HG03565 (cell line): ENCODE measurements around the gene SCRN3.
"Not testable (repeated sequence)": the region's sequence is repeated elsewhere in the genome, so short reads cannot be mapped to it uniquely, and the experiment has no call there.

Experiments
- ATAC-seq: cut with Tn5 transposase; IDR thresholded peaks from one replicate; pipeline ENCODE4 v1.9.1; 2021; ENCODE audit warnings: mild to moderate bottlenecking, moderate library complexity; ENCODE audit not compliant: unreplicated experiment

SCRN3 gene

DNA sequence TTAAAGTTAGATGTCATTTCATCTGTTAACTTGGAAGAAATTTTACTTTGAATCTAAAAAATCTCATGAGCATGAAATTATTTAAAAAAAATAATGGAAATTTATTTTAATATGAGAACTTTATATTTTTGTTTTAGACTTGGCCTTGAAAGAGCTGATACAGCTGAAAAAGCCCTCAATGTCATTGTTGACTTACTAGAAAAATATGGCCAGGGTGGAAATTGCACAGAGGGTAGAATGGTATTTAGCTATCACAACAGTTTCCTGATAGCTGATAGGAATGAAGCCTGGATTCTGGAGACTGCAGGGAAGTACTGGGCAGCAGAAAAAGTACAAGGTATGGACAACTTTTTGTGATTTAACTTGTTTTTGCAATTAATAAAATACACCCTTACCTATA is 5.3 kb downstream of the SCRN3 start:
- no peak for ATAC-seq

DNA sequence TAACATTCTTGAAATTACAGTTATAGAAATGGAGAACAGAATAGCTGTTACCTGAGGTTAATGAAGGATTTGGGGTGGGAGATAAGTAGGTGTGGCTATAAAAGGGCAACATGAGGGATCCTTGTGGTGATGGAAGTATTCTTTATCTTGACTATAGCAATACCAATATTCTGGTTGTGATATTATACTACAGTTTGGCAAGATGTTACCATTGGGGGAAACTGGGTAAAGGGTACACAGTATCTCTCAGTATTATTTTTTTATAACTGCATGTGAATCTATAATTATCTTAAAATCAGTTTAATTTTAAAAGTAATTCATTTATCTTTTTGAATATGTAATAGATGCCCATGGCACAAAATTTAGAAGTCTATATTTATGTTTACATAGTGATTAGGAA is 8.1 kb downstream of the SCRN3 start:
- no peak for ATAC-seq

DNA sequence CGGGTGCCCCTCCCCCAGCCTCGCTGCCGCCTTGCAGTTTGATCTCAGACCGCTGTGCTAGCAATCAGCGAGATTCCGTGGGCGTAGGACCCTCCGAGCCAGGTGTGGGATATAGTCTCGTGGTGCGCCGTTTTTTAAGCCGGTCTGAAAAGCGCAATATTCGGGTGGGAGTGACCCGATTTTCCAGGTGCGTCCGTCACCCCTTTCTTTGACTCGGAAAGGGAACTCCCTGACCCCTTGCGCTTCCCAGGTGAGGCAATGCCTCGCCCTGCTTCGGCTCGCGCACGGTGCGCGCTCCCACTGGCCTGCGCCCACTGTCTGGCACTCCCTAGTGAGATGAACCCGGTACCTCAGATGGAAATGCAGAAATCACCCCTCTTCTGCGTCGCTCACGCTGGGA is 14.5 kb downstream of the SCRN3 start:
- not testable (repeated sequence) for ATAC-seq

DNA sequence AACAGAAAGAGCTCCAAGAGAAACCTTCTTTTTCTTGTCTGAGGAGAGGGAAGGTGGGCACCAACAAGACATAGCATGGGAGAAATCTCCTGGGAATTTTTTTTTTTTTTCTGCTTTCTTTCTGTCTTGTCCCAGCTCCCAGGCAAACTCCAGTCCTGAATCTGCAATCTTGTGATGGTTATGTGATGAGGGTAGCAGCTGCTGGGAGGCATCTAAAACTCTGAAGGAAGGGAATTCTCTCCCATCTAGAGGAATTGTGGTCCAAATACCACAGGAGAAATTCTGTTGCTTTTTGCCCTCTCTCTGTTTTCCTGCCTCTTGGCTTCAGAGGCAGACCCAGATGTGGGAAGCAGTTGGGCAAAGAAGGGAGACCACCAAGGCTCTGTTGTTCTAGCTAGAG is 16.7 kb downstream of the SCRN3 start:
- ATAC-seq, result no peak

DNA sequence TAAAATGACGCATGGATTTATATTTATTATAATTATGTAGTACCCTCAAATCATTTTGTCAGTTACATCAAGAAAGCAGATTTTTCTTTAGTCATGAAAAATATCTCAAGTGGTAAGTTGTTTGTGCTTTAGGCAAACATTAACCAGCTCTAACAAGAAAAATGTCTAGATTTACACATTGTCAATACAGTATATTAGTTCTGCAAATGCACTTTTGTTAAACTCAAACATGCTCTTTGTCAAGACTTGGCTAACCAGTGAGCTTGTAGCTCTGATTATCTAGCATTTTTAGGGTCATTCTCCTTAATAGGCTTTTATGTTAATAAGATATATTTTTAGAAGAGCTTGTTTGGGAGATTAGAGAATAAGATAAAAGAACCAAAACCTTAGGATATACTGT is 32.7 kb downstream of the SCRN3 start:
- no peak for ATAC-seq

DNA sequence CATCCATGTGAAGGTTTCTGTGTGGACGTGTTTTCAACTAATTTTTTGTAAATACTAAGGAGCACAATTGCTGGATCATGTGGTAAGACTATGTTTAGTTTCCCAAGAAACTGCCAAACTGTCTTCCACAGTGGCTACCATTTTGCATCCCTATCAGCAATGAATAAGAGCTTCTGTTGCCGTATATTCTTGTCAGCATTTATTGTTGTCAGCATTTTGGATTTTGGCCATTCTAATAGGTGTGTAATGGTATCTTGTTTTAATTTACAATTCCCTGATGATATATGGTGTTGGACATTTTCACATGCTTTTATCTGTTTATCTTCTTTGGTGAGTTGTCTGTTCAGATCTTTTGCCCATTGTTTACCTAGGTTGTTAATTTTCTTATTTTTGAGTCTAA is 34.5 kb downstream of the SCRN3 start:
- ATAC-seq, result no peak

DNA sequence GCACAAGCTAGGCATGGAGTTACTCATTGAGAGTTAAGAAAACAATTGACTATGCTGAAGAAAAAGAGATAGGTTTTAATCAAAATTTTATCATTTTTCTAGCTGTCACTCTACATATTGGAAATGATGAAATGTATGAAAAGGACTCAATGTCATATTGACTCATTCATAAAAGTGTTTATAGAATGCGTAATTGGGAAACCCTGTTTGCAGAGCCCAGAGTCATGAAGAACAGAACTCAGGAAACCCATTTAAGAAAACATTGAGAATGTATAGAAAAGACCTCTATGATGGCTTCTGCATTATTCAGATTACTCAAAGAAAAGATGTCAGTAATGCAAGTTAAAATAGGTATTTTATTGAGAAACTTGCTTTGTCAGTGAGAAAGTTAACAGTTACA is 36.4 kb downstream of the SCRN3 start:
- no peak for ATAC-seq

DNA sequence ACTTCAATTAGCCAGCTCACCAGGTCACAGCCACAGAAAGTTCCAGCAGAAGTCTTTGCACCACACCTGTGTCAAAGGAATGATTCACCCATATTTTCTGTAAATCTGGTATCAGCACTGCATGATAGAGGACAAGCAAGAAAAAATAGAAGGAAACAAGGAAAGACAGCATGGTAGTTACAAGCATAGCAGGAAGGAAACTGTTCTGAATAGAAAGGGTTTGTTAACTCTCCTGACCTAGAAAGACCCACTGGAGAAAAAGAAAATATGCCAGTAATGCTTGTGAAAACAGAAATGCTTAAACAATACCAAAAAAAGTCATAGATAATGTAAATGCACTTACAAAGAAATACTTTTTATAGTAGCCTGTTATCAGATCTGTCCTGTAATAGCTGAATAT is 40.8 kb downstream of the SCRN3 start:
- ATAC-seq, result no peak

DNA sequence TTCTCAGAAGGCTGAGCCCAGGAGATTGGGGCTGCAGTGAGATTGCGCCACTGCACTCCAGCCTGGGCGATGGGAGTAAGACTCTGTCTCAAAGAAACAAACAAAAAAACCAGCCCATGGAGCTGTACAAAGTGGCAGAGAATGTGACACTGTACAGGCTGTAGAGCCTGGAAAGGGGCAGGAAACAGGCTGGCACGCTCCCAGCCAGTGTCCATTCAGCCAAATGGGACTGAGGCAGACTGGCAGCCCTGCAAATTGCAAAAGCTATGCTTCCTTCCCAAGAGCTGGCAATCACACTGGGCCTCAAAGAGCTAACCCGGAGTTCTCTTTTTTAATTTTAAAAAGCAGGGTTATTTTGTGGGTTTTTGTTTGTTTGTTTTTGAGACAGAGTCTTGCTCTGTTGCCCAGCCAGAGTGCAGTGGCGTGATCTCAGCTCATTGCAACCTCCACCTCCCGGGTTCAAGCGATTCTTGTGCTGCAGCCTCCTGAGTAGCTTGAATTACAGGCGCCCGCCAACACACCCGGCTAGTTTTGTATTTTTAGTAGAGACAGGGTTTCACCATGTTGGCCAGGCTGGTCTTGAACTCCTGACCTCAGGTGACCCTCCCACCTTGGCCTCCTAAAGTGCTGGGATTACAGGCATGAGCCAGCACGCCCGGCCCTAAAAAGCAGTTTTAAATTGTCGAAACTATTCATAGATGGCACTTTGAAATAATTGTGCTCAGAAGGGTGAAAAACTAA is 42.8 kb downstream of the SCRN3 start:
- ATAC-seq, result no peak

DNA sequence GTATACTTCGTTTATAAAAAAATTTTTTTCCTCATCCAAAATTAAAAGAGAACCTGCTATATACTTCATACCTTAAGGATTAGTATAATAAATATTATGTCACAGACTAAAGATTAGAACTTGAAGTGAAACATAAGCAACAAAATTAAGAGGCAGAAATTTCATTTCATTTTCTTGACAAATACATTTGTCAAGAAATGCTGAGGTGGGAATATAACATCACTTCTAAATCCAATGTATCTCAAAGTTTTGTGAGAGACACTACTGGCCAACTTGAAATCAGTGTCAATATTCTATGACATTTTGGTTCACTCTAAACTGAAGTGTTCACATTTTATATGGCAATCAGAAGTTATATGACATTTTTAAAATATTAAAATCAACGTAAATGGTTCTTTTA is 43.8 kb downstream of the SCRN3 start:
- no peak for ATAC-seq

DNA sequence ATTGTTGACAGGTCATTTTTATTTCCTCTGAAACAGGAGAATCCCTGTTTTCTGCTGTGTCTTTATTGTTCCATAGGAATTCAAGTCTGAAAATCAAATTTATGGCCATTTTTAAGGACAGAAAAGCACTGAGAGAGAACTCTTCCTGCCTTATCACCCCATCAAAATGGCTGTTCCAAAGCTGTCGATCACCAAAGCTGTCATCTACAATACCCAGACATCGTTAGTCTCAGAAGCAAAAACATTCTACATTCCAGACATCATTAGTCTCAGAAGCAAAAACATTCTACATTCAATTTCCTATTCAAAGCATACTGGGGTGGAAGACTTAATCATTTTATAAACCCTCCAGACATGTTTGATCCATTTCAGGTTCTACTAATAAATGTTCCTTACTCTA is 44.4 kb downstream of the SCRN3 start:
- ATAC-seq, result no peak

DNA sequence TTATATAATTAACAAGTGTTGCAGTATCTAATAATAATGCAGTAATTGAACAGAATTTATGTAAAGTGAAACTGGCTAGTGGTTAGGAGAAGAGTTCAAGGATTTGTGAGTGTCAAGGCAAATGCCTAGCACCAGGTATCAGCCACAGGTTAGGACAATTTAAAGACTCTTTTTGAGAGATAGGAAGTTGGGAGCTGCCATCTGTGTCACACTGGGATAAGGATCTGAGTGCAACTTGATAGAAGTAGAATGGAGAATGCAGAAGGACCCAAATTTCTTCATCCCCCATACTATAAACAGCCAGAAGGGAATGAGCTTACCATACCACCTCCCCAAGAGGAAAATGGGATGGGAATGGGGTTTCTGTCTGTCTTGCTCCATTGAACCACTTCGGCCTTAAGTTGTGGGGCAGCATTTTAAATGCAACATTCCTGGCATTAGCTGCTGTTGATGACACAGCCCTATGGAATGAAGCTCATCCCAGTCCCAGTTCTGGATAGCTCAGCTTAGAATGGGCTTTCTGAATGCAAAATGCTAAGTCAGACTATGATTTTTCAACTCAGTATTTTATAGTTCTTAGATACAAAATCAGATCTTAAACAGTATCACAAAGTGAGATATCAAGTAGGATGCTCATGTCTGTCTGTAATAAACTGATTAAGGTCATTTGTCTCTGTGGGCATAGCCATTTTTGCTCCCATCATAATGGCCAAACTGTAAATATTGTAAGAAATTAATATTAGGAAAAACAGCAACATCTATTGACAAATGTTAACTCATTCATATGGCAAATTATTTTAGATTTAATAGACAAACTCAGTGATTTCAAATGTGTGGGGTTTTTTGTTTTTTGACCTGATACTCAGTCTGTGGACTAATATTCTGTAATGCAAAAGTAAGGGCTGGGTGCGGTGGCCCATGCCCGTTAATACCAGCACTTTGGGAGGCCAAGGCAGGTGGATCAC is 47.3 kb downstream of the SCRN3 start:
- no peak for ATAC-seq

DNA sequence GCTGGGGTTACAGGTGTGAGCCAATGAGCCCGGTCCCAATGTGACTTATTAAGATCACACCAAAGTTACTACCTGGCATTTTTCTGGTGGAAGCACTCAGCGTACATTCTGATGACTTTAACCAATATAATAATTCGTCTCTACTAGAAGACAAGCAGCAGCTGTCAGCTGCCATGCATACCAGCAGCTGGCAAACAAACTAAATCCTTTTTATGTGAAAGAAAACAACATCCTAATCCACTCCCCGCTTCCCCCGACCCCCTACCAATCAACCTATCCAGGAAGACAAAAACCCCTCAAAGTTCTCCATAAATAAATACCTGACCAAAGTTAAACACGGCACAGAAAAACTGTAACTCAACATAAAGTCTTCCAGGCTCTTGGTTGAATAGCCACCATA is 49.2 kb downstream of the SCRN3 start:
- no peak for ATAC-seq

DNA sequence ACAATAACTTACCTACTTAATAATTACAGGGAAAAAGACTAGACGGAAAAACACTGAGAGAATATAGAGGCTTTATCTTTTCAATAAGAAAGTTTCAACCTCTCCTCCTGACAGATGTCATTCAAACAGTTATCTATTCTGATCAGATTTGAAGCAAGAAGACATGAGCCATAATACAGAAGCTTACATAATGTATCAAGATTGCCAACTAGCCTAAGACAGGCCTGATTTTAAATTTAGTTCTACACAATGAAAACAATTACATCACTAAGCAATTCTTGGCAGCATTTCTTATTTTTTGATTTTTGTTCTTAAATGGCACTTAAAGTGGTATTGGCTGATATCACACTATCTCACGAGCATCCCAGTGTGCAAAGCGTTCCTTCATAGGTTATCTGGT is 49.7 kb downstream of the SCRN3 start:
- no peak for ATAC-seq

DNA sequence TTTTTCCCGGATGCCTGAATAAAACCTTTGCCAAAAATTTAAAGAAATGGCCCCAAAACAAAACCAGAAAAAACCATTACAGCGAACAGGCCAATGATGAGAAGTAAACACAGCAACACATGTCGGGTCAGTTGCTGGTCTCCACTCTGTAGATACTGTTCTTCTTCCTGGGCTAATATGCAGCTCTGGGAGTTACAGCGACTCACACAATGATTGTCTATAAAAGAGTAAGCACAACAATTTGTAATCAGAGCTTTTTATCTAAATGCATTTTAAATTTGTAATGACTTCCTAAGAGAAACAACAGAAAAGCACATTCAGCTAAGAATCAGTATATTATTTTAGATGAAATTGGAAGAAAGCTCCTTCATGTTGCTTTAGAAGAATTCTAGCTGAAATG is 51.0 kb downstream of the SCRN3 start:
- no peak for ATAC-seq

DNA sequence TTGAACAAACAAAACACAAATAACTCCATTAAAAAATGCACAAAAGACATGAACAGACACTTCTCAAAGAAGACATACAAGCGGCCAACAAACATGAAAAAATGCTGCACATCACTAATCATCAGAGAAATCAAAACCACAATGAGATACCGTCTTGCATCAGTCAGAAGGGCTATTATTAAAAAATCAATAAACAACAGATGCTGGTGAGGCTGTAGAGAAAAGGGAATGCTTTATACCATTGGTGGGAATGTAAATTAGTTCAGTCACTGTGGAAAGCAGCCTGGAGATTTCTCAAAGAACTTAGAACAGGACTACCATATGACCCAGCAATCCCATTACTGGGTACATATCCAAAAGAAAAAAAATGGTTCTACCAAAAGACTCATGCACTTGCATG is 53.5 kb downstream of the SCRN3 start:
- no peak for ATAC-seq

DNA sequence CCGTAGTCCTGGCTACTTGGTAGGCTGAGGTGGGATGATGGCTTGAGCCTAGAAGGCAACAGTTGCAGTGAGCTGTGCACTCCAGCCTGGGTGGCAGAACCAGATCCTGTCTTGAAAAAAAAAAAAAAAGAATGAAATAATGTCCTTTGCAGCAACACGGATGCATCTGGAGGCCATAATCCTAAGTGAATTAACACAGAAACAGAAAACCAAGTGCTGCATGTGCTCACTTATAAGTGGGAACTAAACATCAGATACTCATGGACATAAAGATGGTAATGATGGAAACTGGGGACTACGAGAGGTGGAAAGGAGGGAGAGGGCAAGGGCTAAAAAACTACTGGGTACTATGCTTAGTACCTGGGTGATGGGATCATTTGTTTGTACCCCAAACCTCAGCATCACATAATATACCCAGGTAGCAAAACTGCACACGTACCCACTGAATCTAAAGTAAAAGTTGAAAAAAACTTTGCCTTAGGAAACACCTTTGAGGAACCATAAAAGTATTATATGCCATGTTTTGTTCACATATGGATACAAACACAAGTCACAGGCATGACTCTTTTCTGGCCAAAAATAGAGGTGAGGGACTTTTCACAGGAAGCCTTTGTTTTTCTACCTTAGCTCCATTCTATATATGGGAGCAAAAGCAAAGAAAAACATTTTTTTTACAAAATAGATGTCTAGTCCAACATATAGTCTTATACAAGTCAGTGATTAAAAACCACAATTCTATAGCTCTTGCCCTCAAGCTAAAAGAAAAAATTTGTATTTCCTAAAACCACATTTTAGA is 54.7 kb downstream of the SCRN3 start:
- no peak for ATAC-seq

DNA sequence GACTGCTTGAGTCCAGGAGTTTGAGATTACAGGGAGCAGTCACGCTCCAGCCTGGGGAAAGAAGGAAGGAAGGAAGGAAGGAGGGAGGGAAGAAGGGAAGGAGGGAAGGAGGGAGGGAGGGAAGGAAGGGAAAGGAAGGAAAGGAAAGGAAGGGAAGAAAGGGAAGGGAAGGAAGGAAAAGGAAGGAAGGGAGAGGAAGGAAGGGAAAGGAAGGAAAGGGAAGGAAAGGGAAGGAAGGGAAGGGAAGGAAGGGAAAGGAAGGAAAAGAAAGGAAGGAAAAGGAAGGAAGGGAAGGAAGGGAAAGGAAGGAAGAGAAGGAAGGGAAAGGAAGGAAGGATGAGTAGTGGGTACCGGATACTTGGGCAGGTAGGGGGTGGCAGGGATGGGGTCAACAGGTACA is 59.0 kb downstream of the SCRN3 start:
- no peak for ATAC-seq

DNA sequence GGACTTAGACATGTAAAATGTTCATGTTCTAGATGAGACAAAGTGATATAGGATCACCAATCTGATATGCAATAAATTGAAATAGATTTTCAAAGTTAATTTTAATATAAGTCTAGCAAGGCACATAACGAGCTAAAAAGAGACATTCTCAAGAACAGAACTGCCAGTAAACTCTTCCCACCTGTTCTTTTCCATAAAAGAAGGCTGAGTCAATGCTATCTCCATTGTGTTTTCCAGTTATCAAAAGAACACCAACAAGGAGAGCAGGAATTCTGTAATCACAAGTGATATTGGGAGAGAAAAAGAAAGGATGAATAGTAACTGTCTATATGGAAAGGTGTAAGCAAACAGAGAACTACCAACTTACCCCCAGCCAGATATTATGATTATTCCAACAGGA is 65.7 kb downstream of the SCRN3 start:
- no peak for ATAC-seq

DNA sequence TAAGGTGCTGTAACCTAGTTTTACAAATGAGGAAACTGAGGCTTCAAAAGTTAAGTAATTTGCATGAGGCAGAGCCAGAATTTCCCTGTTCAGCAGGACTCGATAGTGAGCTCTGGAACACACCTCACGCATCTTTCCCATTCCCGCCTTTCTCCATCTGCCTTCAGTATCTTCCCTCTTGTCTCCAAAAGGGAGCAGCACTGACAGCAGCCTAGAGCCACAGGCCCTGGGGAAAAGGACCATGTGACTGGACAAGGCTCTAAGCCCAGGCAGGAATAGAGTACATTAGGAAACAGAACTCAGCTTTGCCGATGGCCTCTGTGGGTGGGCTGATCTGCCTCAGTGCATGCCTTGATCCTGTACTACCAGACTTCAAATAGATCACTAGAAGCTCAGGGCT is 69.8 kb downstream of the SCRN3 start:
- ATAC-seq, result no peak

DNA sequence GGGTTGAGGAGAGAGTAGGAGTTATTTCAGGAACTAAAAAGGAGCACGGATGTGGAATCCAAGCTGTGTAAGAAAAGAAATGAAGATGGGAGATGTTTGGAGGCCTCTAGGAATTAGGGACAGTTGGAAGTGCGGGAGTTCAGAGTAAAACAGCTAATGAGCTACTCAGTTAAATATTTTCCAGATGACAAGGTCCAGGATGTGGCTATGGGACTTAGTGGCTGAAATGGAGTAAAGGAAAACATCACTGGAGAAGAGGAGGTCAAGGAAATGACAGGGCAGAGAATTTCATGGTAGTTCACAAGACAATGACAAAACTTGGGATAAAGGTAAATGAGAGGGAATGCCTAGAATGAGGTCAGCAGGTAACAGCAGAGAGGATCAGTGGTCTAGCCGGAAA is 78.3 kb downstream of the SCRN3 start:
- no peak for ATAC-seq
